Activated CD8-positive, alpha-beta memory T cell treated with anti-CD3 and anti-CD28 coated beads, Interleukin-2, amount 50 U/mL, for 24 hours (primary cell): ENCODE data around the gene PPP1R10.
"Not testable (repeated sequence)": the region's sequence is repeated elsewhere in the genome, so short reads cannot be mapped to it uniquely, and the experiment has no call there.

Experiments
- DNase-seq: peaks from one replicate; pipeline ENCODE4 v3.0.0-alpha.2; 2020; ENCODE audit errors: extremely low read depth

Gene PPP1R10

DNA sequence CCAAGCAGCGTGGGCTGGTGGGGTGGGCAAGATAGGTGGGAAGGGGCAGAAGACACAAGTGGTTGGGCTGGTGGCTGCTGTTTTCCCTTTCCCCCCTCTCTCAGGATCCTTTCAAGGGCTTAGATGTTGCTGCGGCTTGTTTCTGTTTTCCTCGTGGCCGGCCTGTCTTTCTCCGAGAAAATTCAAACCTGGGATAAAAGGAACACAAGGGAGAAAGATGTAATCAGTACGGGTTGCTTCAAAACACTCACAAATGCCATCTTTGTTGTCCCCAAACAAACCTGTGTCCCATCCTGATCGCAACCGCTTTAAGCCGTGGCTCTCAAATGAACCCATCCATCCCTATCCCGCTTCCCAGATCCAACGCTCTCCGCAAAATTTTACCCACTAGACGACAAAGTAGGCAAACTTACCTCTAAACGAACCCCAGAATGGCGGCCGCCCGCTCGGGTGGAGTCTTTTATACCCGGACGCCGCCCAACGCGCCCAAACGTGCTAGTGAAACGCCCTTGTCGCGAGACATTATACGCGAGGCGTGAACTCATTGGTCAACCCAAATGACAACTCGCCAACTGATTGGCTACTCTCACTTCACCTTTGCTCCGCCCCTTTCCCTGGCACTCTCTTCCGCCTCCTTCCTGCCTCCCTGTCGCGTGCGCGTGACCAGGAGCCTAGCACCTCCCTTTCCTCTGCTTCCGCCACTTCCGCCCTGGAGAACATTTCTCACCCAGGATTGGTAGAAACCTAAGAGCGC, at the start of gene PPP1R10:
PPP1R10 (minus strand) TSS at position 433 of the 754 bp plus-strand sequence. CDS start 7,299 bp downstream, outside the sequence.
- DNase-seq, result peak; percentile 96

DNA sequence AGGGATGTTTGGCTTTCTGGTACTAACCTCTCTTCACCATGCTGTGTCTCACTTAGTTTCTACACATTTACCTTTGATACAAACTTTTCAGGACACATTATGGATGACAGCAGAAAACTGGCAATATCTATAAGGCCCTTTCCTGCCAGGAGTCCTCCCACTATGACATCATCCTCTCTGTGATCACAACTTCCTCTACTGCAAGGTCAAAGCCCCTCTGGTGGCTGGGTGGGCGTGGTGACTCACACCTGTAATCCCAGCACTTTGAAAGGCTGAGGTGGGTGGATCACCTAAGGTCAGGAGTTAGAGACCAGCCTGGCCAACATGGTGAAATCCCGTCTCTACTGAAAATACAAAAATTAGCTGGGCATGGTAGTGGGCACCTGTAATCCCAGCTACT, 49.3 kb upstream of the PPP1R10 start:
- DNase-seq, result not testable (repeated sequence)

DNA sequence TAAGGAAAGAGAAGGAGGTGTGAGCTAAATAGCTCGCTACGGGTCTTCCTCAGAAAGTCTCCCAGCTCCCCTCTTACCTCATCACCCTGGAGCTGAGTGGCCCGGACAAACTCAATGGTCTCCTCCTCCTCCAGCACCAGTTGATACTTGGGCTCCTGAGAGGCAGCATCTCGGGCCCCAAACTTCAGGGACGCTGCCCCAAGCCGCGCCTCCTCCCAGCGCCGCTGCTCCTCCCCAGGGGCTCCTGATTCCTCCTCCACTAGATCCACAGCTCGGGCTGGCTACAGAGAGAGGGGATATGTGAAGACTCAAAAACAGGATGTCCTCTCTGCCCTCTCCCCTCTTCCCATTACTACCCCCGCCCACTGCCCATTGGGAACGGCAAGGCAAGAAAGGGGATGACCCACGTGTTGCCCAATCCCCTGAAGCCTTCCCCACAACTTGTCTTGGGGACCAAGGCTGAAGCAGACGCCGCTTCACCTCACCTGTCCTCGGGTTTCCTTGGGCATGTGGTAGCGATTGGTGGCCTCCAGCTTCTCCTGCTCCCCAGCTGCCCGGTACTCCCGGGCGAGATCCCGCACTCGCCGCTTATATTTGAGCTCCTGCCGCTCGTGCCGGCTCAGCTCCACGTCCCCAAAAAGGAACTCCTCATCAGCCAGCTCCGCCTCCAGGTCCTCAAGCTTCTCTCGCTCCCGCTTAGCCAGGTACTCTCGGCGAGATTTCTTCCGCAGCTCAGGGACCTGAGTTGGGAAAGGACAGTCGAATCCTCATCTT, 48.1 kb upstream of the PPP1R10 start:
- DNase-seq, result no peak

DNA sequence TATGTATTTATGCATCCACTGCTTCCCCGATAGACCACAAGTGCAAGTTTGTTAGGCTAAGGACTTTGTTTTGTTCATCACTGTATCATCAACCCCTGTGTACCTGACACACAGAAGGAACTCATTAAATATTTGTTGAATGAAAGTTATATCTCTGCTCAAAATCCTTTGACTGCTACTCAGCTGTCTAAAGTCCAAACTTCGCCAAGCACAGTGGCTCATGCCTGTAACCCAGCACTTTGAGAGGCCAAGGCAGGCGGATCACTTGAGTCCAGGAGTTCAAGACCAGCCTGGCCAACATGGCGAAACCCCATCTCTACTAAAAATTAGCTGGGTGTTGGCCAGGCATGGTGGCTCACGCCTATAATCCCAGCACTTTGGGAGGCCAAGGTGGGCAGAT, 40.9 kb upstream of the PPP1R10 start:
- DNase-seq, result not testable (repeated sequence)

DNA sequence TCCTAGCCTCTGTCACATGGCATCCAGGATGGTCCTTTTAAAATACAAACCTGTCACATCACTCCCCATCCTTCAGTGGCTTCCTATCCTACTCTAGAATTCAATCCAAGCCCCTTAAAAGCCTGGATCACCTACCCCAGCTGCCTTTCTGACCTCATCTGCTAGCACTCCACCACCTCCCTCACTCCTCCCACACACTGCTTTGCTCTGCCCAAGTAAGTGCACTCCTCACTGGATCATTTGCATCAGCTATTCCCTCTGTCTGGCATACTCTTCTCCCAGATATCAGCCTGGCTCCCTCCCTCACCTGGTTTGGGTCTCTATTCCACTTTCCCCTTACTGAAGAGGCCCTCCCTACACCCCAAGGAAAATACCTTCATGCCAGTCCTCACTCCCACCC, 40.4 kb upstream of the PPP1R10 start:
- DNase-seq, result no peak

DNA sequence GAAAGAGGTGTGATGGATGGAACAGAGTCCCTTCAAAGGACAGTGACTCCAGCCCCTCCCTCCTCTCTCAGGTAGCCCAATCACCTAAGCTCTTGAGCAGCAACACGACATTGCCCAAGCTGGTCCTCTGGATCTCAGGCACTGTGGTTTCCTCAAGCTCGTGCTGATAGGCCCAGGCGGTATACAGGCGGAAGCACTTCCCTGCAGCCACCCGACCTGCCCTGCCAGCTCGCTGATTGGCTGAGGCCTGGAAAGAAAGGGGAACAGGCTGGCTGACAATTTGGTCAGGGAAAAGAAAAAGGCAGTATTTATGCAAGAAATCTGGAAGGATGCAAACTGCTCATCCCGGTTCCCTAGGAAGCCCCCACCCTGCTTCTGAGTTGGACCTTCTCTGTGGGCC, 39.5 kb upstream of the PPP1R10 start:
- DNase-seq, result no peak

DNA sequence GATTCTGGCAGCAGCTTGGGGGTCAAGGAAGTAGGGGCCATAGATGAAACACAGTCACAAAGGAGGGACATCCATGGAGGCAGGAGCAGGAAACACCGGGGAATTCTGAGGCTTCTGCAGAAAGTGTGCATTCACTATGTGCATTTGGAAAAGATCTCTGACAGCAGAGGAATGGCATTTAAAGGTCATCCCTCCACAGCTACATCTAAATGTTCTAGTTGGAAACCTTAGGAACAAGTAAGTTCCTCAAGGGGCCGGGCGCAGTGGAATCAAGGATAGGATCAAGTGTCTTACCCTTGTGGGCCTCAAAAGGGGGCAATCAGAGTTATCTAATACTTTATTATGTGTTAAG, 38.7 kb upstream of the PPP1R10 start:
- DNase-seq, result no peak

DNA sequence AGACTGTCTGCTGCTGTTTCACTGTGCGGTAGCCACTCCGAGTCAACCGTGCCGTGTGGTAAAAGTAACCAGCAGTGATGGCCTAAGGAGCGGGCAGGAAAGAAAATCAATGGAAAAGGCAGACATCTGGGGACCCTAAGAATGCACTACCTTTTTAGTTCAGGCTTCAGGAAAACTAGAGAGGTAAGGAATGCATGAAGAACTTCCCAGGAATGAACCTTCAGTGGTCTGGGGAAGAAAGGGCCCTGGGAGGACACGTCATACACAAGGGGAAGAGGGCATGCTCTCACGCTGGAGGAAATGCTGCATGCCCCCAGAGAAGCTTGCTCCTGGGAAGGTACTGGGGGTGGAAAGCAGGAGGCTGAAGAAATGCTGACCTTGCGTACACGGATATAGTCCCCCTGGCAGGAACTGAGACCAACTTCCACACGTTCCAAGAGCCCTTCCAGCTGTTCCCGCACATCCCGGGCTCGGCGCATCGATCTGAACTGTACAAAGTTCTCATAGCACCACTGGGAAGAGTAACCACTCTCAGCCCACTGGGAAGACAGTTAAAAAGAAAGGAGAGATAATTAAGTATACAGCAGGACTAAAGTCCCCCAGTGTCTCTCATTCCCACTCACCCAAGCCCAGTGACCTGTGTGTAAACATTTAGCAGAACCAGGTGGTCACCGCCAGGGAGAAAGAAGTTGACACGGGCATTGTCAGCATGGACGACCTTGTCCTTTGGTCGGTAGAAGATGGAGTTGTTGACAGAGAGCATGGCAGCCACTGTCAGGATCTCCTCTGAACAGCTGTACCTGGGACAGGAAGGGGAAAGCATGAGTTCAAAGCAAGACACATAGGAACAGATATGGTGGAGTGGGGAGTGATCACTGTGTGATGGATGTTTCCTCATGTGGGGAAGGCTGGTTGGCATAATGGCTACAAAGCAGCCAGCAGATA, 38.0 kb upstream of the PPP1R10 start:
- DNase-seq, result no peak

DNA sequence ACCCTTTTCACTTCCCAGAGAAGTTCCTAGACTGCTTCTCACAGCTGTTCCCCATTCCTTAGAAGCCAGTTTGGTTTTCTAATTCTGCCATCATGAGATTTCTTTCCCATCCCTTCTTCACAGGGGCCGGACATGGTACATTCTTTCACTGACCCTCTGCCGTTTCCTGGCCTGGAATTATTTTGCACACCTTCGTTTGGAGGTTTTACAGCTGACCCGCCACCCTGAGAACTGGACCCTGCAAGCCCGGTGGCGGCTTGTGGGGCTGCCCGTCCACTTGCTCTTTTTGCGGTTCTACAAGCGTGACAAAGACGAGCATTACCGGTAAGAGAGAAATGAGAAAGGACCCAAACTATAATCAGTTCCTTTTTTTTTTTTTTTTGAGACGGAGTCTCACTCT, 34.1 kb upstream of the PPP1R10 start:
- DNase-seq, result no peak

DNA sequence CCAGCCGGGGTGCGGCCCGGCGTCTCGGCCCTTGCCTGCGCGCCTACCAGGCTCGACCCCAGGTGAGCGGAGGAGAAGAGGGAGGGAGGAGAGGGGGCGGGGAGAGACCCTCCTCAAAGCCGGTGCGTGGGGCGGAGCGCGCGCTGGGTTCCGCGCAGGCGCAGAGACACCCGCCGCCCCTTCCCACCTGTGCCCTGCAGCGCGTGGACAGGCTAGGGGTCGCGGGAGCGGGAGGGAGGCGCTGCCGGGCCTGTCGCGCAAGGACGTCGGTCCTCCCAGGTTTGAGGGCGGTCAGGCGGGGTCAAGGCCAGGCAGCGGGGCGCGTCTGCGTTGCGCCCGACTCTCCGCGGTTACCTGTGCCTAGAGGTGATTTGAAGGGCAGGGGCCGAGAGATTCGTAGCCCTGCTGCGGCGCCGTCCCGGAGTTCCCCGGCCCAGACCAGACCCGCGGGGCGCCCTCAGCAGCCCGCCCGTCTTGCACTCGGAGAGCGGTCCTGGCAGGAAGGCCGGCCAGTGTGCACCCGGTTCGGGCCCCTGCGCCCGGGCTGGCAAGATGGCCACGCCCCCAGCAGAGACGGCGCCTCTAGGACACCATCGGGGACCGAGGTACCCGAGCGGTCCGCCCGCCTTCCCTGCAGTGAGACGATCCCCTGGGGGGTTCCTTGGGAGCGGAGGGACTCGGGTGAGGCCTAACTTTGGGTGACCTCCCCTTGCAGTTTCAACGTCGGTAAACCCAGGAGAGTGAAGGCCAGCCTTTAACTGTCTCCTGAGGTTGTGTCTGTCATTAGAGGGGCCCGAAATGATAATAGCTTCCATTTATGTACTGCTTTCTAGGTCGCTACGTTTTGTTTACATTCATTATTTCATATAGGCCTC, 30.4 kb upstream of the PPP1R10 start:
- DNase-seq, result peak; percentile 38

DNA sequence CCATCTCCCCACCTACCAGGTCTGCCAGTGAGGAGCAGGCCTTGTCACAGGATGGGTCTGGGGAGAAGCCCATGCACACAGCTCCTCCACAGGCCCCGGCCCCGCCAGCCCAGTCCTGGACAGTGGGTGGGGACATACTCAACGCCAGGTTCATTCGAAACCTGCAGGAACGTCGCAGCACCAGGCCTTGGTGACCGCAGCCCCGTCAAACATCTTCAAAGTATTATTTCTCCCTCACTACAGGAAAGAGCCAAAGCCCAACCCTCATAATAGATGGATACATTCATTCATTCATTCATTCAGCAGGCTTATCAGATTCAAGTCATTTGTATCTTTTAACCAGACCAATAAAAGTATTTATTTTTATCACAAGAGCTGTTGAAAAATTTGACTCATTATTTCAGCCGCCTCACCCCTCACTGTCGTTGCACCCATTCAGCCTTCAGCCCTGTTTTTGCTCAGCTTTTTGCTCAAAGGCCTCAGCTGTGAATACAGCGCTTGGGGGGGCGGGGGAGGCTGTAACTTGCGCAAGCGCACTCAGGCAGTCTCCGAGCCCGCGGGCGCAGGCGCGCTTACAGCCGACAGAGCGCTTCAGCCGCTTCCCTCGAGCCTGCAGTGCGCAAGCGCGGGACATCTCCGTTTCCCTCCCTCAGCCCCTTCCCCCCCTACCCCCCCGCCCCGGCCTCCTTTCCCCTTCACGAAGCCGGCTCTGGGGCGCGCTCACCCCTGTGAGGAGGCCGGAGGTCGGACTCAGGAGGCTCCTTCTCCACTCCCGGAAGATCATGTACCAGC, 29.6 kb upstream of the PPP1R10 start, which contains the start of gene C6orf136:
C6orf136 (plus strand) TSS at position 684 of the 792 bp plus-strand sequence; CDS start at position 783, 99 bp downstream.
- DNase-seq, result peak; percentile 79

DNA sequence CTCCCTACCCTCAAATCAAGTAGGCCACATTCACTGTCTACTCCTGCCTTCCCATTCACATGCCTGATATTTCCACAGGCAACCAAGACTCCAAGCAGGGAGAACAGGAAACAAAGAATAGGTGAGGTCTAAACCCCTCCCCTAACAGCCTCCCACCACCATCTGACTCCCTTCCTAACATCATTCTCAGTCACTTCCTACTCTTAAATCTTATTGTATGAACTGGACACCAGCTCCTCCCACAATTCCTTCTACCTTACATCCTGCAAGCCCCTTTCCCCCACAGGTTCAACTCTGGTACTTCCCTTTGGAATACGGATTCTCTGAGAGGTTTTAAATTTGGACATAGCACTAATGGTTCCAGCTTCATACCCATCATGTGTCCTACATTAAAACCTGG, 28.9 kb upstream of the PPP1R10 start:
- no peak for DNase-seq

DNA sequence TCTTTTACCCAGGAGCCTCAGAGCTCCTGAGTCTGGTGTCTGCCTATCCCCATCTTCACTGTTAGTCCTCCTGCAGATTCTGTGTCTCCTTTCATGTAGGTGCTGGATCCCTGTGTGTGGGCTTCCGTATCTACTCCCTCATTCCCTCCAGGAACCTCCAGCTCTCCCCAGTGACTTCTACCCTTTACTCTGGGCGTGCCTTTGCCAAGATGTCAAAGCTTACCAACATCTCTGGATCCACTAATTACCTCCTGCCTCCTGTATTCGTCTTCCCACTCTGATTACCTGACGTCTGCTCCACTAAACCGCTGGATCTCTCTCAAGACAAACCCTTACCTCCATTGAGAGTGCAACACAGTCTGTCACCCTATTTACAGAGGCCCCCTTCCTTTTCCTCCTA, 27.7 kb upstream of the PPP1R10 start:
- DNase-seq, result no peak

DNA sequence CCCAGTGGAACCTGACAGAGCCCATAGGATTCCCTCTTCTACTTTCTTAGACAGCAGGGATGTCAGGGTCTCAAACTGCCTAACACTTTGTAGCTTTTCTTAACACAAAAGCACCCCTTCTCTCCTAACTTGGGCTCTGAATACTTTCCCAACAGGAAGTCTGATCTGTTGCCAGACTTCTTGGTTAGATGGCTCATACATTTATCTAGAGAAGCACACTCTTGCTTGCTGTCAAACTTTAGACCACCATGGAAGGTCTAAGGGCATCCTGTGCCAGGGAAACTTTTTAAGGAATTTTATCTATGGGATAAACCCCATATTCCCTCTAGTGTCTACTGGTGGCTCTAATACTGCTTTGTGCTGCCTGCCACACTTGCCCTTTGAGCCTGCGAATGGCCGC, 26.6 kb upstream of the PPP1R10 start:
- DNase-seq, result no peak

DNA sequence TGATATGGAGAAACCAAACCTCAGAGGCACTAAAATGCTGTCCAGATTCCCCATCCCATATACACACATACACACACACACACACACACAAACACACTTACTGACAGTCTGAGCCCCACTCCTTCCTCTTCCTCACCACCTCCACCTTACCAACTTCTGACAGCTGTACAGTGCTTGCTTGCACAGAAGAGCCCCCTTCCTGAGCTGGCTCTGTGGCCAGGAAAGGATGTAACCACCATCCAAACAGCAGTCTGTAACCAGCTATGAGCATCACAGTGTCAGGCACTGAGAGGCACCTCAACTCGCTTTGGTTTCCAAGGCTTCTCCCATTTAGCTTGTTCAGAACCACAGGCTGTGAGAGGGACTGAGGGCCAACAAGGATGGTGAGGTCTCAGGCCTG, 24.0 kb upstream of the PPP1R10 start:
- DNase-seq, result no peak

DNA sequence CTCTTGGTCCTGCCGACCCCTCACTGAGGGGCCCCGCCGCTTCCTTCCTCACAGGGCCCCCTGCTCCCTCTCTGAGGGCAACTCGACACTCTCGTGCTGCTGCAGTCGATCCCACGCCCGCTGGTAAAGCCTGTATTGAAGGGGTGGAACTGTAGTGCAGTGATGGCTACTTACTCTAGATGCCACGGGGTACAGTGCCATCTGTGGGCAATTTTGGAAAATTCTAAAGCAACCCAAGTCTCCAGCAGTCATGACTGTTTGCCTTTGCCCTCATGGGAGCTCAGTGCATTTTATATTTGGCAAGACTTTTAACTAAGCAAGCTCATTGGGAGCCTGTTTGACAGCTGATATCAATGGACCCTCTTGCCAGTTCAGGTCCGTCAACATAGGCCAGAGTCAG, 23.4 kb upstream of the PPP1R10 start:
- DNase-seq, result no peak

DNA sequence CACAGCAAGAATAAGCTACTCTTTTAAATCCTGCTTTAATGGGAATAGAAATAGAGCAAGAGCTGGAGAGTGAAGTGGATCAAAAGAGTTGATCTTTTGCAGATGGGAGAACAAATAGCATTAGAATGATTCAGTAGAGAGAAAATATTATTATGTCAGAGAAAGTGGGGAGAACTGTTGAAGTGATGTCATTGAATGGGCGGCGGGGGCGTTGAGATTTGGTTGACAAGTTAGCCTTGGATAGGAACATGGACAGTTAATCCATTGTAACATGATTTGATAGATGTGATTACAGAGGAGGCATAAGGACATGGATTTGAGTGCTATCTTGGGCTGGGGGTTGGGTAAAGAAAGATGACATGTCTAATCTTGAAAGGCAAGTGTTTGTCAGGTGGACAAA, 18.8 kb upstream of the PPP1R10 start:
- no peak for DNase-seq

DNA sequence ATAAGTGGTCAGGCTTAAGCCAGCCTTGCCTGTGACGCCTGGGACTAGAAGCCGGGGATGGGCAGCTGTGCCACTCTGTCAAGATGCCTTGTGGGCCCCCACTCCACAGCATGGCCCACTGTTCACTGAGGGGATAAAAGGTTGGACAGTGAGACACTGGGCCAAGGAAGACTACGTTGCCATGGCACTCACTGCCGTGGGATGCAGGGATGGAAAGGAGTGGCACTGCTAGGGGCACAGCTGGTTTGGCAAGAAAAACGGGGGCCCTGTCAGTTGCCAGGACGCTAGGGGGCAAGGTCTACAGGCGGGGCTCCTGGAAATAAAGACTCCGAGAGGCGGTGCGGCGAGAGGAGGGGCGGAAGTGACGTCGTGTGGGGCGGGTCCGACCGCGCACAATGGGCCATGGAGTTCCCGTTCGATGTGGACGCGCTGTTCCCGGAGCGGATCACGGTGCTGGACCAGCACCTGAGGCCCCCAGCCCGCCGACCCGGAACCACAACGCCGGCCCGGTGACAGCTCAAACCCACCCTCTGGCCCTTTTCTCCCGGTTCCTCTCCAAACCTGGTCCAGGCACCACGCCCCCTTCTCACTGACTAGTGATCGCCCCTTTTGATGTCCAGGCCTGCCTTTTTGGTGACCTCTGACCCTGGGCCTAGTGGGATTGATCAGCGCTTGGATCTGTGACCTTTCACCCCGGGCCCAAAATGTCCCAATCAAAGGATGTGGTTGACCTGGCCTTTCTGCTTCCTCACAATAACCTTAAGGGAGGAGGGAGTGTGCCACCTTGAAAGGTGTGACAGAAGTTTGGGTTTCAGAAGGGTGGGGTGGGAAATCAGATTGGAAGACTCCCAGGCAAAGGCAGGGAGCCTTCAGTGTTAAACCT, 9.7 kb upstream of the PPP1R10 start, which contains the start of gene ATAT1:
ATAT1 (plus strand) TSS at position 391 of the 883 bp plus-strand sequence.
- DNase-seq, result peak; percentile 73

DNA sequence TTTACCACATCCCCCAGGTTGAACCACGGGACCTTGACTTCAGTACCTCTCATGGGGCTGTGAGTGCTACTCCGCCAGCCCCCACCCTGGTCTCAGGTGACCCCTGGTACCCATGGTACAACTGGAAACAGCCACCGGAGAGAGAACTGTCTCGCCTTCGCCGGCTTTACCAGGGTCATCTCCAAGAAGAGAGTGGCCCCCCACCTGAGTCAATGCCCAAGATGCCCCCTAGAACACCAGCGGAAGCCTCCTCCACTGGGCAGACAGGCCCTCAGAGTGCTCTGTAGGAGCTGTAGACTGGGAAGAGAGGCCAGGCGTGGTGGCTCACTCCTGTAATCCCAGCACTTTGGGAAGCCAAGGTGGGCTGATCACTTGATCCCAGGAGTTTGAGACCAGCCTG, 8.5 kb upstream of the PPP1R10 start:
- DNase-seq, result no peak
